HG02938 (cell line): ENCODE results near the gene SLC5A2.
A peak's percentile ranks its signal among the peaks of the same experiment; 100 is the strongest.
"Not testable (repeated sequence)": the region's sequence is repeated elsewhere in the genome, so short reads cannot be mapped to it uniquely, and the experiment has no call there.

Experiments used
- ATAC-seq: cut with Tn5 transposase; IDR thresholded peaks from one replicate; pipeline ENCODE4 v1.9.1; 2021; ENCODE audit warnings: mild to moderate bottlenecking, moderate library complexity; ENCODE audit not compliant: unreplicated experiment

The SLC5A2 gene

GRCh38 chr16:31483081-31483480 is at the start of gene SLC5A2:
SLC5A2 (plus strand) TSS chr16:31483123; CDS start chr16:31483137, 14 bp downstream.
- no peak for ATAC-seq

- no peak for ATAC-seq
These were observed 47.3 kb upstream of the SLC5A2 start for GRCh38 chr16:31435341-31436220.

DNA sequence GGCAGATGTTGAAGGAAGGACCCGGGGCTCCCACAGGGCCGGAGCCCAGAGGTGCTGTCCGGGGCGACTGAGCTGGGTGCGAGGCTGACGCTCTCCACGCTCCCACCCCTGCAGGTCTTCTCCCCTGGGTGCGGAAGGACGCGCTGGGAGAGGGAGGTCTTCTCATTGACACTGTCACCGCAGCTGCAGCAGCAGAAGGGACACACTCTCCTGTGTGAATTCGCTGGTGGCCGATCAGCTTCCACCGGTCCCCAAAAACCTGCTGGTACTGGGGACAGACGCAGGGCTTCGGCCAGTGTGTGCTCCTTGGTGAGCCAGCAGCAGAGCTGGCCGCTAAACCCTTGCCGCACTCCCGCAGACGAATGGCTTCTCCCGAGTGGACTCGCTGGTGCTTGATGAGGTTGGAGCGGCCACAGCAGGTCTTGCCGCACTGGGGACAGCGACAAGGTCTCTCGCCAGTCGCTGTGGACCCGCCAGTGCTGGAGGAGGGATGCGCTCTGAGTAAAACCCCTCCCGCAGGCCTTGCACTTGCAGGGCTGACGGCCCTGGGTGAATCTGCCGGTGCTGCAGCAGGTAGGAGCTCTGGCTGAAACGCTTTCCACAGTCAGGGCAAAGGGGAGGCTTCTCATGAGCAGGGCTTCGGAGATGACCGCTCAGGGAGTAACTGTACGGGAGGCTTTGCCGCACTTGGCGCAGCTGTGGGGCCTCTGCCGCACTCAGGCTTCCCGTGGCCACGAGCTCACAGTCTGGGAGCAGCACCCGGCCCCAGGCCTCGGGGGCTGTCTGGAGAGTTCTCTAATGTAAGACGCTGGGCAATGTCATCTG is 46.5 kb upstream of the SLC5A2 start:
- no peak for ATAC-seq

GRCh38 chr16:31438414-31438813 is 44.5 kb upstream of the SLC5A2 start:
- ATAC-seq: no peak

DNA sequence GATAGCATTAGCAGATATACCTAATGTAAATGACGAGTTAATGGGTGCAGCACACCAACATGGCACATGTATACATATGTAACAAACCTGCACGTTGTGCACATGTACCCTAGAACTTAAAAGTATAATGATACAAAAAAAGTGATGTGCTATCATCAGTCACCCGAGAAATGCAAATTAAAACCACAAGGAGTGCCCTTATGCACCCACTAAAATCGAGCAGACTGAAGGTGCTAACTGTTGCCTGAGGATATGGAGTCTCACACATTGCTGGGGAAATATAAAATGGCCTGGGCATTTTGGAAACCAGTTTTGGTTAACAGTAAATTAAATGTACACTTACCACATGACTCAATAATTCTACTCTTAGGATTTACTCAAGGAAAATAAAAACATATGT is 43.9 kb upstream of the SLC5A2 start:
- ATAC-seq: not testable (repeated sequence)

- no peak for ATAC-seq
These were observed 43.4 kb upstream of the SLC5A2 start for GRCh38 chr16:31439519-31439918.

- ATAC-seq: no peak
These were observed 42.3 kb upstream of the SLC5A2 start for GRCh38 chr16:31440516-31441184.

DNA sequence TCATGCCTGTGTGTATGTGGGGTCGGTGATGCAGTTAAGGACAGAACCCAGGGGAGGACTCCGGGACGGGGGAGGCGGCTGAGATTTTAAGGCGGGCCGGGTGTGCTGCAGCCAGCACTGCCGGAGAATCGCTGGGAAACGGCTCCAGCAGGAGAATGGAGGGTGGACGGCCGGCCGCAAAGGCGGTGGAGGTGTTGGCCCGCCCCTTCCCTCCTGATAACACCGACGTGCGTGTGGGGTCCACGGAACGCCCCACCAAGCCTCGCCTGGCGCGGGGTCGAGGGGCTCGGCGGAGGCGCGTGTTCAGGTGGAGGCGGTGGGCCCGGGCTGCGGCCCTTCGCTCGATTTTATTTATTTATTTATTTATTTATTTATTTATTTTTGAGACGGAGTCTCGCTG is 41.0 kb upstream of the SLC5A2 start:
- ATAC-seq: no peak

DNA sequence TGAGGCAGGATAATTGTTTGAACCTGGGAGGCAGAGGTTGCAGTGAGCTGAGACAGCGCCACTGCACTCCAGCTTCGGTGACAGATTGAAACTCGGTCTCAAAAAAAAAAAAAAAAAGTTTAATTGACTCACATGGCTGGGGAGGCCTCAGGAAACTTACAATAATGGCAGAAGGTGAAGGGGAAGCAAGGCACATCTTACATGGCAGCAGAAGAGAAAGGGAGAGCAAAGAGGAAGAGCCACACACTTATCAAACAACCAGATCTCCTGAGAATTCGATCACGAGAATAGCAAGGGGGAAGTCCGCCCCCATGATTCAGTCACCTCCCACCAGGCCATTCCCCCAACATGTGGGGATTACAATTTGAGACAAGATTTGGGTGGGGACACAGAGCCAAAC is 37.0 kb upstream of the SLC5A2 start:
- ATAC-seq: not testable (repeated sequence)

DNA sequence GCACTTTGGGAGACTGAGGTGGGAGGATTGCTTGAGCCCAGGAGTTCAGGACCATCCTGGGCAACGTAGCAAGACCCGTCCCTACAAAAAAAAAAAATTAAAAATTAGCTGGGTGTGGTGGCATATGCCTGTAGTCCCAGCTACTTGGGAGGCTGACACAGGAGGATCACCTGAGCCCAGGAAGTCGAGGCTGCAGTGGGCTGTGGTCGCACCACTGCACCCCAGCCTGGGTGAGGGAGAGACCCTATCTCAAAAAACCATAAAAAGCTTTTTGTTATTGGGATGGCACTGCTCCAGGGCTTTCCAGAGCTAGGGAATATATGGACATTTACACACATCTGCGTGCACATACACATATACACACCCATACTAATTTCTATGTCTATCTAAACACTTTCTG is 31.7 kb upstream of the SLC5A2 start:
- ATAC-seq: no peak

GRCh38 chr16:31451681-31452351 is 31.1 kb upstream of the SLC5A2 start:
- no peak for ATAC-seq

- ATAC-seq: no peak
These were observed 30.3 kb upstream of the SLC5A2 start for GRCh38 chr16:31452631-31453106.

- no peak for ATAC-seq
These were observed 29.4 kb upstream of the SLC5A2 start for GRCh38 chr16:31453255-31454204.

- ATAC-seq: no peak
These were observed 27.2 kb upstream of the SLC5A2 start for GRCh38 chr16:31455601-31456314.

DNA sequence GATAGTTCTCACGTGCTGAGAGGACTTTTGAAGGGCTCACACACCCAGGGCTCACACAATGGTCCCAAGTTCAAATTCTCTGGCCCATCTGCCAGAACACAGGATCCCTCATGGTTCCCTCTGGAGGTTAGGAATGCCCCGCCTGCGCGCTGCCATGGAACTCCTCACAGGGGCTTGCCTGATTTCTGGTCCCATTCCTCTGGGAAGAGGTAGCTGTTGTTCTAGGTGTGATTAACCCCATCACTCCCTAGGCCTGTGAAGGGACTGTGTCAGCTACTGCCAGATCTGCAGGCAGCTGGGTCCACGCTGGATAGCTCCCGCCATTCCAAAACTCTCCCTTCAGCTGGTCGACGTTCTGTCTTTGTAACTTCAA is 25.9 kb upstream of the SLC5A2 start:
- no peak for ATAC-seq

GRCh38 chr16:31458073-31458843 is 24.7 kb upstream of the SLC5A2 start:
- no peak for ATAC-seq

DNA sequence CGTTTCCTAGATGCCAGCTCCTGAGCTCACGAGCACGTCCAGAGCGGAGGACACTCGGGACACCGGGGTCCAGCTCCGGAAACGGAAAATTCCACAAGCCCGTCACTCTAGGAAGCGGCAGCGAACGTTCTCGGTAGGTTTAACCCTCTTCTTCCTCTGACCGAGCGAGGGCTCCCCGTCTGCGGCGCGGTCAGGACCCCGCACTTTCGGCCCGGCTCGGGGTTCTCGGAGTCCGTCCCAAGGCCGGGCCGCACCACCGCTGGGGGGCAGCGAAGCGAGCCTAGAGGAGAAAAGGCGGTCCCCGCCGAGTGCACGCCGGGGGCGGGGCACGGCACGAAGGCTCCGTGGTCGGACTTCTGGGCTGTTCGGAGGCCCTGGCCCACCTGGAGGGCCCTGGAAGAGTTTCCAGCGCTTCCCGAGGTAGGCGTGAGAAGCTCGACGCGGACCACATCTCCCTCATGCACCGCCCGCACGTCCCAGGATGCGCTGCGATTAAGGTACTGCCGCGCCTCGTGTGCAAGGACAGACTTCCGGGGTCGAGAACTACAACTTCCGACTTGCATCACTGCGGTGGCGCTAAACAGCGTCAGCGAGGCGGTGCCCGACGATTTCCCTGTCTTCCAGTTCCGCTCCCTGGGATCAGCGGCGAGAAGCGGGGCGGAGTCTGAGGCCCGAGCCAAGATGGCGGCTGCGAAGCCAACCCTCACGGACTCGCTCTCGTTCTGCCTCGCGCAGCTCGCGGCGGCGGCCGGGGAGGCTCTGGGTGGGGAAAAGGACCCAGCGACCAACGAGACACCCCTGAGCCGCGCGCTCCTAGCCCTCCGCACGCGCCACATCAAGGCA is 23.9 kb upstream of the SLC5A2 start, which contains the start of gene ARMC5:
TSS of gene ARMC5 (plus strand) at position 658 of the 843 bp plus-strand sequence. CDS start at position 682, 24 bp downstream.
- peak; percentile 78 for ATAC-seq
